G401 (cell line): ENCODE results near the gene AKT2. TPM values are rescaled to one million over a fixed set of nuclear protein-coding genes. Genes with fewer than 3 reads are reported as not detected.
A peak's percentile ranks its signal among the peaks of the same experiment; 100 is the strongest.

Experiments used
- DNase-seq: peaks from one replicate; pipeline ENCODE4 v3.0.0-alpha.2; 2015; ENCODE audit warnings: low spot score
- in situ Hi-C: cut with HindIII; loops from 2 replicates; pipeline ENCODE4 v1.10.0; 2016; ENCODE audit warnings: low sequenced_read_pairs, mixed read lengths
- total RNA-seq: library from RNA; depleted of rRNA; stranded (reverse); fragments of >200 nt; shearing (Covaris generic); gene quantifications from 2 replicates; pipeline ENCODE4 v1.2.3, GENCODE V29; 2014

AKT2 gene
- total RNA-seq, 1 experiment from 2014 or later: 71.8 TPM

- in situ Hi-C loops: no loop called here
- no peak for DNase-seq
Measured at GRCh38 chr19:40257096-40257517, 28.0 kb downstream of the AKT2 start.

GRCh38 chr19:40256512-40256911, 28.6 kb downstream of the AKT2 start:
- in situ Hi-C loops: no loop called here
- DNase-seq: no peak

GRCh38 chr19:40255619-40256166, 29.5 kb downstream of the AKT2 start:
- no peak for DNase-seq
- in situ Hi-C loops: no loop called here

GRCh38 chr19:40254714-40255418, 30.3 kb downstream of the AKT2 start:
- no peak for DNase-seq
- in situ Hi-C loops: no loop called here

GRCh38 chr19:40253611-40254092, 31.5 kb downstream of the AKT2 start:
- no peak for DNase-seq
- in situ Hi-C loops: no loop called here

- in situ Hi-C loops: no loop called here
- peak; percentile 74 for DNase-seq
Measured at GRCh38 chr19:40252395-40252794, 32.8 kb downstream of the AKT2 start.

- in situ Hi-C loops: no loop called here
- no peak for DNase-seq
Measured at GRCh38 chr19:40251991-40252390, 33.2 kb downstream of the AKT2 start.

- no peak for DNase-seq
- in situ Hi-C loops: no loop called here
Measured at GRCh38 chr19:40251244-40251643, 33.9 kb downstream of the AKT2 start.

- DNase-seq: no peak
- in situ Hi-C loops: no loop called here
Measured at GRCh38 chr19:40249781-40250180, 35.4 kb downstream of the AKT2 start.

GRCh38 chr19:40249201-40249600, 35.9 kb downstream of the AKT2 start:
- DNase-seq: peak; percentile 61
- in situ Hi-C loops: no loop called here

- in situ Hi-C loops: no loop called here
- DNase-seq: peak; percentile 22
Measured at GRCh38 chr19:40247735-40248262, 37.3 kb downstream of the AKT2 start.

GRCh38 chr19:40247178-40247577, 38.0 kb downstream of the AKT2 start:
- in situ Hi-C loops: no loop called here
- peak; percentile 27 for DNase-seq

- in situ Hi-C loops: no loop called here
- peak; percentile 56 for DNase-seq
Measured at GRCh38 chr19:40246292-40247073, 38.7 kb downstream of the AKT2 start.

- no peak for DNase-seq
- in situ Hi-C loops: no loop called here
Measured at GRCh38 chr19:40245506-40246128, 39.5 kb downstream of the AKT2 start.

GRCh38 chr19:40244579-40245317, 40.4 kb downstream of the AKT2 start:
- in situ Hi-C loops: no loop called here
- no peak for DNase-seq

GRCh38 chr19:40243181-40243580, 42.0 kb downstream of the AKT2 start:
- in situ Hi-C loops: no loop called here
- no peak for DNase-seq

GRCh38 chr19:40242480-40242879, 42.7 kb downstream of the AKT2 start:
- in situ Hi-C loops: no loop called here
- no peak for DNase-seq

GRCh38 chr19:40241809-40242384, 43.2 kb downstream of the AKT2 start:
- DNase-seq: peak; percentile 90
- in situ Hi-C loops: no loop called here
